K562 (cell line): ENCODE results near the gene SCAMP2. TPM values are rescaled to one million over a fixed set of nuclear protein-coding genes. Genes with fewer than 3 reads are reported as not detected.

Source experiments
- BCLAF1 ChIP-seq, 2 experiments: fragments of 450-650 bp in 1 of 2; IDR thresholded peaks; 2 replicates each; pipeline ENCODE4 v1.6.1; 2011 to 2017; ENCODE audit warnings: low read depth in 2 of 2, antibody characterized with exemption in 1 of 2, borderline replicate concordance in 1 of 2, low read length in 1 of 2, mild to moderate bottlenecking in 1 of 2, mixed read lengths in 1 of 2; ENCODE audit not compliant: control insufficient read depth in 1 of 2
- CSDE1 ChIP-seq, 2 experiments: fragments of 450-650 bp; IDR thresholded peaks; 2 replicates each; pipeline ENCODE4 v1.6.1; 2016; ENCODE audit warnings: mild to moderate bottlenecking in 1 of 2
- CTCF ChIP-seq, 3 experiments: IDR thresholded peaks in 2 of 3; conservative IDR thresholded peaks in 1 of 3; 2 replicates each; pipeline ENCODE4 v1.5.1; 2011 to 2012; ENCODE audit warnings: low read length in 3 of 3, mild to moderate bottlenecking in 3 of 3, control low read depth in 2 of 3, improper control_type of control experiment in 1 of 3, inconsistent platforms in 1 of 3, low read depth in 1 of 3, mixed read lengths in 1 of 3, moderate library complexity in 1 of 3; ENCODE audit not compliant: insufficient read depth in 2 of 3
- EWSR1 ChIP-seq: fragments of 450-650 bp; IDR thresholded peaks from 2 replicates; pipeline ENCODE4 v1.6.1; 2018; ENCODE audit warnings: borderline replicate concordance, mild to moderate bottlenecking, low read depth, moderate library complexity; ENCODE audit not compliant: partially characterized antibody
- KDM2B ChIP-seq: fragments of 250-450 bp; sonication (Bioruptor Pico); IDR thresholded peaks from 2 replicates; pipeline ENCODE4 v1.8.0; 2021; ENCODE audit warnings: mild to moderate bottlenecking, moderate library complexity
- KDM5B ChIP-seq: fragments of 200-600 bp; sonication (generic); IDR thresholded peaks from 2 replicates; pipeline ENCODE4 v1.6.1; 2012; ENCODE audit warnings: low read depth, mild to moderate bottlenecking, moderate library complexity, low read length, control low read depth, inconsistent platforms; ENCODE audit not compliant: insufficient replicate concordance
- NFIC ChIP-seq: fragments of 450-650 bp; IDR thresholded peaks from 2 replicates; pipeline ENCODE4 v1.6.1; 2017; ENCODE audit warnings: mild to moderate bottlenecking, inconsistent platforms
- POLR3A ChIP-seq: IDR thresholded peaks from 2 replicates; pipeline ENCODE4 v1.6.1; 2011; ENCODE audit warnings: borderline replicate concordance, mild to moderate bottlenecking, moderate library complexity; ENCODE audit not compliant: insufficient read length, insufficient read depth; ENCODE audit errors: extremely low read depth
- PURB ChIP-seq: sonication (generic); formaldehyde crosslinking; IDR thresholded peaks from 2 replicates; pipeline ENCODE4 v1.9.0; 2021; ENCODE audit warnings: low read depth, mild to moderate bottlenecking, missing genetic modification reagents
- SNAPC5 ChIP-seq: fragments of 250-450 bp; sonication (Bioruptor Pico); IDR thresholded peaks from 2 replicates; pipeline ENCODE4 v1.8.0; 2021; ENCODE audit warnings: moderate library complexity, mild to moderate bottlenecking, inconsistent platforms
- SRSF1 ChIP-seq: fragments of 200-400 bp; formaldehyde crosslinking; IDR thresholded peaks from 2 replicates; pipeline ENCODE4 v1.6.1; 2017; ENCODE audit warnings: mild to moderate bottlenecking, low read depth, low read length, moderate library complexity
- TAF1 ChIP-seq: IDR thresholded peaks from 2 replicates; pipeline ENCODE4 v1.6.1; 2011; ENCODE audit warnings: mild to moderate bottlenecking, low read length, moderate library complexity; ENCODE audit not compliant: insufficient read depth, control insufficient read depth, severe bottlenecking; ENCODE audit errors: extremely low read depth
- TAF7 ChIP-seq: fragments of 450-650 bp; IDR thresholded peaks from 2 replicates; pipeline ENCODE4 v1.6.1; 2016; ENCODE audit warnings: missing genetic modification characterization, missing compliant biosample characterization
- TFAP4 ChIP-seq: sonication (generic); formaldehyde crosslinking; IDR thresholded peaks from 2 replicates; pipeline ENCODE4 v1.8.0; 2022; ENCODE audit warnings: missing genetic modification reagents, mild to moderate bottlenecking, moderate library complexity, borderline replicate concordance
- ZC3H8 ChIP-seq: fragments of 450-650 bp; IDR thresholded peaks from 2 replicates; pipeline ENCODE4 v1.6.1; 2017
- ZNF695 ChIP-seq: fragments of 450-650 bp; formaldehyde crosslinking; IDR thresholded peaks from 2 replicates; pipeline ENCODE4 v1.4.0; 2020; ENCODE audit warnings: mild to moderate bottlenecking, moderate library complexity
- ZNF79 ChIP-seq: fragments of 250-450 bp; sonication (Bioruptor Pico); IDR thresholded peaks from 2 replicates; pipeline ENCODE4 v1.4.0; 2020; ENCODE audit warnings: low read depth, mild to moderate bottlenecking, moderate library complexity
- polyA plus RNA-seq, 8 experiments: library from polyadenylated mRNA; depleted of rRNA in 4 of 8; stranded (reverse) in 5 of 8; unstranded in 3 of 8; fragments of >200 nt; fragmentation: Nextera tagmentation in 2 of 8; fragmentation: Illumina TruSeq in 1 of 8; extraction: Ambion mirVana in 2 of 8; extraction: Trizol in 1 of 8; gene quantifications; 2 replicates each; pipeline versions ENCODE4 v1.2.1 to v1.2.3, GENCODE V29; 2011 to 2014; ENCODE audit warnings: inconsistent platforms in 1 of 8, missing spikeins in 1 of 8
- total RNA-seq, 7 experiments: library from RNA; depleted of rRNA in 6 of 7; stranded (reverse); fragments of >200 nt in 6 of 7; fragmentation: Illumina TruSeq in 2 of 7; extraction: Trizol in 2 of 7; gene quantifications; 2 replicates each; pipeline versions ENCODE4 v1.2.1 to v1.2.3, GENCODE V29; 2011 to 2021; ENCODE audit warnings: low replicate concordance in 1 of 7

The SCAMP2 gene
- total and polyA plus RNA-seq, 9 of the 15 experiments (the other 6 are each of a cell fraction or from before 2014, with no cell fraction given) = 5.9 to 61.1 (median 20.1) TPM

- TF ChIP-seq SRSF1 (no peak), TFAP4 (CRISPR knock-in tag) (no peak), TAF1 (no peak), POLR3A (no peak), KDM5B (no peak), ZC3H8 (no peak), CTCF (IDR thresholded peaks at IDR 0.05 in 2 of 3, conservative IDR thresholded peaks at IDR 0.05 in 1 of 3; ENCODE audit: insufficient read depth in 2 of 3, low read depth in 1 of 3, low read length in 3 of 3) (0 out of 6 replicates have a peak, but pooled peaks of 1 of the 3 experiments have one; percentile 1), SNAPC5 (CRISPR knock-in tag) (no peak), TAF7 (tag) (no peak), KDM2B (CRISPR knock-in tag) (no peak), ZNF695 (CRISPR knock-in tag) (no peak), BCLAF1 (IDR thresholded peaks at IDR 0.05; ENCODE audit: borderline replicate concordance in 1 of 2, control insufficient read depth in 1 of 2, low read depth in 2 of 2, low read length in 1 of 2) (no peak), CSDE1 (IDR thresholded peaks at IDR 0.05) (no peak), ZNF79 (CRISPR knock-in tag) (no peak), EWSR1 (no peak), PURB (no peak), NFIC (0 out of 2 replicates have a peak, but pooled peaks have one; percentile 18)
Measured at GRCh38 chr15:74840851-74841775, 32.1 kb downstream of the SCAMP2 start (continued).
